GM18526 (cell line): ENCODE results near the gene ATCAY.

Source experiments
- POLR2A ChIP-seq: IDR thresholded peaks from 3 replicates; pipeline ENCODE4 v1.6.1; 2011; ENCODE audit not compliant: insufficient read length; ENCODE audit errors: extremely low read depth

ATCAY gene

DNA sequence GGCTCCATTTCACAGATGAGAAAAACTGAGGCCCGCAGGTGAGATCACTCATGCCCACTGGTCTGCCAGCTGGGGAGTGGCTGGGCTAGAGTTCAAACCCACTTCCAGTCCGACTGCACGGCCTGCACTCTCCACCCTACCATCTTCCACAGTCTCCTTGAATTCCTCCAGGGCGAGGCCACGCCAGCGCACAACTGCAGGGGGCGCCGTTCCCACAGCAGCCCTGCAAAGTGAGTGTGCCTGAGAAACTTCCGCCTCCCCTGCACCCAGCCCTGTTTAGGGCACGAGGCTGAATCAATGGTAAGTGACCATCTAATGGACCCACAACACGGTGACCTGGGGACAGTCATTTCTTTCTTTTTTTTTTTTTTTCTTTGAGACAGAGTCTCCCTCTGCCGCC, 829 bp upstream of the ATCAY start:
- TF ChIP-seq POLR2A: no peak

DNA sequence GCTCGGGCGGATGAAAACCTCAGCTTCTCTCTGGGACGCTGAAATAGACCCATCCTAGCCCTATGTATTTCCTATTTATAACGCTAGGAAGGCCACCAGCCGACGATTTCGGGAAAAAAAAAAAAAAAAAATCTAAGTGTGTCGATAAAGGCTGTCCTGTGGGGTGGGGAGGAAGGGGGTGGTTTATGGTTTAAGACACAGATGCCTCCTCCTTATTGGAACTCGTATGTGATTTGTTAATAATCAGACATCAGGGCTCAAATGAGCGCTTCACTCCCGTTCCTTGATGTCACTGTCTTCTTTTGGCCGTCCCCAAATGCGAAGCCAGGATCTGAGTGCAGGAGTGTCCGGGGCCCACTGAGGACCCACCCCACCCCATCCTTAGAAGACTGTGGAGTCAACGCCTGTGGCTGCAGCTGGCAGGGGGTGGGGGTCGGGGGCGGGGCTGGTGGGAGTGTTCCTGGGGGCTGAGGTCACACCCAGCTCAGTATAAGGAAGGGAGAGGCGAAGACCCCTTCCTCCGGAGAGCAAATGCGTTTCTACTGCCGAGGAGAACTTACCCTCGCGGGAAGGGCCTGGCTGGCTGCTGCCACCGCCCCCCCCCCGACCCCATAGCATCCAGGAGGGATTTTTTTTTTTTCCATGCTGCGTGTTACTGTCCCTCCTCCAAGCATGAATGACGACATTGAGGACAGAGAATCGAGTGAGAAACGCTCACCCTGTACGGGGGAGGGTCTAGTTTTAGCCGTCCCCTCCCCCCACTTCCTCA, 971 bp downstream of the ATCAY start:
- no peak for TF ChIP-seq POLR2A

DNA sequence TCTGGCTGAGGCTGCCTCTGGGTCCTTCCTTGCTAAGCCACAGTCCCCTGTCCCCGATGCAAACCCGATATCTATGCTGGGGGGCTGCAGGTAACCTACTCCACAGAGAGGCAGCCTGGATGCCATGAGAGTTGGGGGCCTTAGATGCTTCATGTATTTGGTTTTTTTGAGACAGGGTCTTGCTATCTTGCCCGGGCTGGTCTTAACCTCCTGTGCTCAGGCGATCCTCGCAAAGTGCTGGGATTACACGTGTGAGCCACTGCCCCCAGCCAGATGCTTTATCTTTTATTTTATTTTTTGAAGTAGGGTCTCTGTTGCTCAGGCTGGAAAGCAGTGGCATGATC, 1.5 kb downstream of the ATCAY start:
- TF ChIP-seq POLR2A: no peak

DNA sequence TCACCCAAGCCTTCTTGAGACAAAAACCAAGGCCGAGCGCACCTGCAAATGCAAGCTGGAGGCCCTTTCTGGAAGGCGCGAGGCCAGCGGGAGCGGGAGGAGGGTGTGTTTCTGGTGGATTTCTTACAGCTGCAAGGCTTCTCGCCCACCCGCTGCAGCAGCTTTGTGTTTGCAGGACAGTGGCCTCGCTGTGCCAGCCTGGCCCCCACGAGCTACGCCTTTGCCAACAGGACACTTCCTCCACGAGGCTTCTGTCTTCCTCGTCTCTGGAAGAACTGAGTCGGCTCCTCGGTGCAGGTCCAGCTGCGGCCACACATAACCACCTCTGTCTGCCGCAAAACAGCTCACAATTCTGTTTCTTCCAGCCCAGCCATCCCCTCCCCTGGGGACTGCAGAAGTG, 10.1 kb downstream of the ATCAY start:
- TF ChIP-seq POLR2A: no peak

DNA sequence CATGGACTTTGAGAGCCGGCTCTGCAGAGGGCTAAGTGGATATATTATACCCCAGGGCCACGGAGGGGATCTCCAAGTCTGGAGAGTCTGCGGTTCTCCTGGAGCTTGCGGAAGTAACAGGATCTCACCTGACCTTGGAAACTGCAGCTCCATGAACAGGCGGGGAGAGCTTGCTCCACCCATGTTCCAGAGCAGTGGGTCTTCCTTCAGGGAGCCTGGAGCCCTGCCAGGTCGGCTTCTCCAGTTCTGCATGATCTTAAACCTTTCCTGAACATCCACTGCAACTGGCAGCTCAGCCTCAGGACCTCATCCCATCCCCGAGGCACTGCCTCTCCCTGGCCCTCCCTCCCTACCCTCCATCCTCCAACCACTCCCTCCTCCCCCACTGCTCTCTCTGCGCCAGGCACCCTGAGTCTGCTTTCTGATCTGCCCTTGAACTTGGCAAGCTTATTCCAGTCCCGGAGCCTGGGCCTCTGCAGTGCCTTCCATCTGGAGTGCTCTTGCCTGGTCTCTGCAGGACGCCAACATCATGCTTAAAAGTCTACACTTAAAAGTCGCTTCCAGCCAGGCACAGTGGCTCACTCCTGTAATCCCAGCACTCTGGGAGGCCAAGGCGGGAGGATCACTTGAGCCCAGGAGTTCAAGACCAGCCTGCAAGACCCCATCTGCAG, 13.2 kb downstream of the ATCAY start:
- no peak for TF ChIP-seq POLR2A

DNA sequence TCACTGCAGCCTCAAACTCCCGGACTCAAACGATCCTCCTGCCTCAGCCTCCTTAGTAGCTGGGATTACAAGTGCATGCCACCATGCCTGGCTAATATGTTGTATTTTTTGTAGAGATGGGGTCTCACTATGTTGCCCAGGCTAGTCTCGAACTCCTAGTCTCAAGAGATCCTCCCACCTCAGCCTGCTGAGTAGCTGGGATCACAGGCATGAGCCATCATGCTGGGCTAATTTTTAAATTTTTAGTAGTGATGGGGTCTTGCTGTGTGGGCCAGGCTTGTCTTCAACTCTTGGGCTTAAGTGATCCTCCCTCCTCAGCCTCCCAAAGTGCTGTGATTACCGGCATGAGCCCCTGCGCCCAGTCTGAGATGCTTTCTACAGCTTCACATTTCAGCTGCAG, 15.3 kb downstream of the ATCAY start:
- TF ChIP-seq POLR2A: no peak

DNA sequence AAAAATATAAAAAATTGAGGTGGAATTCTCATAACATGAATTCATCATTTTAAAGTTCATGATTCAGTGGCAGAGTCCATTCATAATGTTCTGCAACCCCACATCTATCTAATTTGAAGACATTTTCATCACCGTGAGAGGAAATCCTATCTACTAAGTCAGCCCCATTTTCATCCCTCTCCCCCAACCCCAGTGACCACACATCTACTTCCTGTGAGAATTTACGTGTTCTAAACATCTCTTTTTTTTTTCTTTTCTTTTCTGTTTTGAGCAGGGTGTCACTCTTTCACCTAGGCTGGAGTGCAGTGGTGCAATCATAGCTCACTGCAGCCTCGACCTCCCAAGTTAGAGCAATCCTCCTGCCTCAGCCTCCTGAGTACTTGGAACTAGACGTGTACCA, 17.5 kb downstream of the ATCAY start:
- no peak for TF ChIP-seq POLR2A

DNA sequence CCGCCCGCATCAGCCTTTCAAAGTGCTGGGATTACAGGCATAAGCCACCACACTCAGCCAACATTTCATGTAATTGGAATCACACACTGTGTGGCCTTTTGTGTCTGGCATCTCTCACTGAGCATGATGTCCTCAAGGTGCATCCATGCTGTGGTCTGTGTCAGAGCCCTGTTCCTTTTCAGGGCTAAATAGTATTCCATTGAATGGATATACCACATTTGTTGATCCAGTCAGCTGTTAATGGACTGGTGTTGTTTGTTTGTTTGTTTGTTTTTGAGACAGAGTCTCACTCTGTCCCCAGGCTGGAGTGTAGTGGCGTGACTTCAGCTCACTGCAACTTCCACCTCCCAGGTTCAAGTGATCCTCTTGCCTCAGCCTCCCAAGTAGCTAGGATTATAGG, 17.9 kb downstream of the ATCAY start:
- TF ChIP-seq POLR2A: no peak

DNA sequence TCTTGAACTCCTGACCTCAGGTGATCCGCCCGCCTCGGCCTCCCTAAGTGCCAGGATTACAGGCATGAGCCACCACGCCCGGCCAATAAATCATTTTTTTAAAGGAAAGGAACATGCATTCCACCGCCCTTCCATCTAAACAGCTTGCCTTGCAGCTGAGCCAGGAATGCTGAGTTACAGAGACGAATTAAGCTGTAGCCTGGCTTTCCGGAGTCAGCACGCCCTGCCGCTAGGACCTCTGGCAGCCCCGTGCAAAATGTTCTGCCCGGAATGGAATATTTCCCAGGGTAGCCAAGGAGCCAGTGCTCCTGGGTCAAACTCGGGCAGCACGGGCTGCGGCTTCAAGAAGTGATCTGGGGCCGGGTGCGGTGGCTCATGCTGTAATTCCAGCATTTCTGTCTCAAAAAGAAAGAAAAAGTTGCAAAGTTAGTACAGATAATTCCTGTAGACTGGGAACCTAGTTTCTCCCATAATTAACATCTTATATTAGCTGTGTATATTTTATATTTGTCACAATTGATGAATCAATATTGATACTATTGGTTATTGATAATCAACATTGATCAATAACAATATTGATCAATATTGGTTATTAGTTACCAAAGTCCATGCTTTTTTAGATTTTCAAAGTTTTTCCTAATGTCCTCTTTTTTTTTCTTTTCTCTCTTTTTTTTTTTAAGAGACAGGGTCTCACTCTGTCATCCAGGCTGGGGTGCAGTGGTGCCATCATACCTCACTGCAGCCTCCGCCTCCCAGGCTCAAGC, 19.2 kb downstream of the ATCAY start:
- no peak for TF ChIP-seq POLR2A

DNA sequence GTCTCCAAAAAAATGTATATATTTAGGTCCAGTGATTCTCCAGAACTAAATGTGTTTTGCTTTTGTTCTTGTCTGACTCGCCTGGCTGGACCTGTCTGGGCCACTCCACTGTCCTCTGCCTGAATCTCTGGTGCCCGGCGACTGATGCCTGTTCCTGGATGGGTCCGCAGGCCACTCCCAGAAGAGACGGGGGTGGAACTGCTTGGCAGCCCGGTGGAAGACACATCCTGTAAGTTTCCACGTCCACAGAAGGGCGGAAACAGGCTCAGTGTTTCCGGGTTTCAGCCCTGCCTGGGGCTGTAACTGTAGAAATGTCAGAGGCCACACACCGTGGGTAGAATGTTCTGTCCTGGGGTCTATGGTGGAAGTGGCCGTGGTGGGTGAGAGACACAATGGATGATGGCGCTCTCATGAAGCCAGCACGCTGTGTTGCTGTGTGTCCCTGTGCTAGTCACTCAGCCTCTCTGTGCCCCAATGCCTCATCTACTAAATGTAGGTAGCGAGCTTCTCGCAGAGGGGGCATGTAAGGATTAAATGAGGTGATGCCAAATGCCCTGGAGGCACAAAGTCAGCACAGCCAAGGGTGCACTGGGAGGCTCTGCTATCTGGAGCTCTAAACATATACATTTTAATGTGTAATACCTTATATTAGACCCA, 22.0 kb downstream of the ATCAY start:
- no peak for TF ChIP-seq POLR2A

DNA sequence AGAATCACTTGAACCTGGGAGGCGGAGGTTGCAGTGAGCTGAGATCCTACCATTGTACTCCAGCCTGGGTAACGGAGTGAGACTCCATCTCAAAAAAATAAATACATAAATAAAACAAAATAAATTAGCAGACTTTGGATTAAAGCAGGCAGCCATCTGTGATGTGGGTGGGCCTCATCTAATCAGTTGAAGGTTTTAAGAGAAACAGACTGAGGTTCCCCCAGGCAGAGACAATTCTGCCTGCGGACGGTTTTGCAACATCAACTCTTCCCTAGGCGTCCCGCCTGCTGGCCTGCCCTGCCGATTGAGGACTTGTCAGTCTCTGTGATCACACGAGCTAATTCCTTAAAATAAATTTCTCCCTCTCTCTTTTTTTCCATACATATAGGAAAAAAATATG, 23.7 kb downstream of the ATCAY start:
- TF ChIP-seq POLR2A: no peak

DNA sequence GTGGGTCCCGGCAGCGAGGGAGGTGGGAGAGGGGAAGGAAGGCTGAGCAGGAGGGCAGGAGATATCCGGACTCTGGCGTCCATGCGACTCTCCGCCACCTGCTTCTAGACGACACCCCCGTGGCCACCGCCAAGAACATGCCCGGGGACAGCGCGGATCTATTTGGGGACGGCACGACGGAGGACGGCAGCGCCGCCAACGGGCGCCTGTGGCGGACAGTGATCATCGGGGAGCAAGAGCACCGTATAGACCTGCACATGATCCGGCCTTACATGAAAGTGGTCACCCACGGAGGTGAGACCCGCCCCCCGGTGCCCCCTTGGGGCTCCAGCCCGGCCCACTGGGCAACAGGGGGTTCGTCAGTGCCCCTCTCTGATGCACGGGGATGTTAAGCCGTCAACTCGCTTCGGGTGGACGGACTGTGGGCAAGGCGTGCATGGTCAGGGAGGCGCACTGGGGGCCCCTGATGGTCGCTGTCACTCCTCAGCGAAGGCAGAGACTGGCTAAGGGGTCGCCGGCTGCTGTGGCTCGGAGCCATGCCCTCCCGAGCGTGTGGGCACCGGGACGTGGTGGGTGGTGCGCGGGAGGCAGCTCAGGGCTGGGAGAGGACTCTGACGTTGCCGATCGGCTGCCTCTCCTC, 27.3 kb downstream of the ATCAY start:
- TF ChIP-seq POLR2A: no peak

DNA sequence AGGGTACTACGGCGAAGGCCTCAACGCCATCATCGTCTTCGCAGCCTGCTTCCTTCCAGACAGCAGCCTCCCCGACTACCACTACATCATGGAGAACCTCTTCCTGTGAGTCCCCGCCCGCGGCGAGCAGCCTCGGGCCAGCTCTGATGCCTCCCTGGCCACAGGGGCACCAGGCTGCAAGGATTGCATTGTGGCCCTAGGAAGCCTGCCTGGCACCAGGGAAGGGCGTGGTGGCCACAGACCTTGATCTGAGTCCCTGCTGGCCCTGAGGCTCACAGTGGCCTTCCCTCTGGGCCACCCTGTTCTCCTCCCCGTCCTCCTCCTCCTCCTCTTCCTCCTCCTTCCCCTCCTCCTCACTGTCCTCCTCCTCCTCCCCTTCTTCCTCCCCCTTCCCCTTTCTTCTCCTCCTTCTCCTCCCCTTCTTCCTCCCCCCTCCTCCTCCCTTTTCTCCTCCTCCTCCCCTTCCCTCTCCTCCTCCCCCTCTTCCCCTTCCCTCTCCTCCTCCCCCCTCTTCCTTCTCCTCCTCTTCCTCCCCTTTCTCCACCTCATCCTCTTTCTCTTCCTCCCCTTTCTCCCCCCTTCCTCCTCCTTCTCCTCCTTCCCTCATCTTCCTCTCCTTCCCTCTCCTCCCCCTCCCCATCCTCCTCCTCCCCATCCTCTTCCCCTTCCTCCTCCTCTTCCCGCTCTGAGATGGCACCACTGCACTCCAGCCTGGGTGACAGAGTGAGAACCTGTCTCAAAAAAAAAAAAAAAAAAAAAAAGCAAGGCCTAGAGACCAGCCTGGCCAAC, 28.0 kb downstream of the ATCAY start:
- TF ChIP-seq POLR2A: no peak

DNA sequence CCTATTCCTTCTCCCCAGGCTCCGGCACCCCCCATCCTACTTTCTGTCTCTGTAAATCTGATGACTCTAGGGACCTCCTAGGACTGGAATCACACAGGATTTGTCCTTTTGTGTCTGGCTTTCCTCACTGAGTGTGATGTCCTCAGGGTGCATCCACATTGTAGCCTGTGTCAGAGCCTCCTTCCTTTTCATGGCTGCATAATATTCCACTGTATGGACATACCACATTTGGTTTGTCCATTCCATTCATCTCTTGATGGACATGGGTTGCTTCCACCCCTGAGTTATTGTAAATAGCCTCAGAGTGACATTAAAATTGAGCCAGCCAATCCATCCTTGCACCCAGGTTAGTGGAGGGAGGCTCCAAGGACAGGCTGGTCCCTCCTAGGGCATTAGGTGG, 29.6 kb downstream of the ATCAY start:
- no peak for TF ChIP-seq POLR2A
